ENCODE results near the gene MMP19.
A peak's percentile ranks its signal among the peaks of the same experiment; 100 is the strongest.

The MMP19 gene

GRCh38 chr12:55814257-55814656 lies 28.5 kb downstream of the MMP19 start:
- no peak for DNase-seq (ENCODE audit: low read depth)

- no peak for DNase-seq (ENCODE audit: low read depth)
Observed at GRCh38 chr12:55812088-55812487, 30.6 kb downstream of the MMP19 start.

GRCh38 chr12:55809274-55809673 lies 33.5 kb downstream of the MMP19 start:
- no peak for DNase-seq (ENCODE audit: low read depth)

GRCh38 chr12:55806982-55807381 lies 35.8 kb downstream of the MMP19 start:
- no peak for DNase-seq (ENCODE audit: low read depth)

- no peak for DNase-seq (ENCODE audit: low read depth)
Observed at GRCh38 chr12:55797550-55797949, 45.2 kb downstream of the MMP19 start.

DNA sequence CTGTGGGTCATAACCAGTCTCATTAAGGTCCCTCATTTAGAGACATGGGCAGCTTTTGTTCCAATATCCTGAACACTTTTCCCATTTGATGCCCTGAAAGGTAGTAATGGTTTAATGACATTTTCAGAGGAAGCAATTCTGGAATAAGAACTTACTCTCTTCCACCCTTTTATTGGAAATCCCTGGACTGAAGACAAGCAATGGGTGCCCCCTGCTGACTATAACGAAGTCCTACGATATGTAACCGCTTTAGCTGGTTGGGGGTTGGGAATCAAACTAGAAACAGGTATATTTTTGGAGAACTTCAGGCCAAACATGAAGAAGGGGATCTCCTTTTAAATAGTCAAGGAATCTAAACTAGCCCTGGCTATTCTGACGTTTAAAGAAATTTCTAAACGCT lies 45.7 kb downstream of the MMP19 start:
- peak; percentile 64 for DNase-seq (ENCODE audit: low read depth)

DNA sequence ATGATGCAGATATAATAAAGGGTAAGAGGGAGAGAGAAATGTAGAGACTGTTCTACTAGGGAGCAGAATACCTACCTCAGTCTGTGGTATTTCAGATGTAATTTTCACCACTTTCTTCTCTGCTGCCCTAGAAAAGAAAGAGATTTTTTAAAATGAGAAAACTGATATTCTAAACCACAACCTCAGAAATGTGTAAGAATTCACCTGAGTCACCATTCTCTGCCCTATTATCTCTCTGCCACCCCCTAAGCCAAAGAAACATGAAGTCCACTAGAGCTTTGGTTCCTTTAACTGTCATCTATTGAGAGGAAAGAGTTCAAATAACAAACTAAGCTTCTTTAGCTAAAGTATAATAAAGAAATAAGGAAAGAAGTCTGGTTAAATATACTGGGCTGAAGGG lies 46.8 kb downstream of the MMP19 start:
- DNase-seq (ENCODE audit: low read depth) = no peak

DNA sequence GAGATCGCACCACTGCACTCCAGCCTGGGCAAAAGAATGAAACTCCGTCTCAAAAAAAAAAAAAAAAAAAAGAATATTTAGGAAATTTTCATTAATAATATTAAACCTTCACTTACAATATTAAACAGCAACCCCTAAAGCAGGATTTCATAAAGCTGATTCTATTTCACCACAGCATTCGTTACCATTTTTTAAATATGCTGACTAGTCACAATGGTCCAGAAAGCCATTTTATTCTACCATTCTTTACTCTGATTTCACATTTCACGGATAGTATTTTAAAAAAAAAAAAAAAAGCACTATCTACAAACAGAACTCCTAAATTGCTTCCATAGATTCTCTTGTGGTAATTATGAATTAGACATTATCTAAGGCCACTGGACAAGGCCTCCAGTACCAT lies 52.8 kb downstream of the MMP19 start:
- DNase-seq (ENCODE audit: low read depth) = no peak

- DNase-seq (ENCODE audit: low read depth) = no peak
Observed at GRCh38 chr12:55789171-55789570, 53.6 kb downstream of the MMP19 start.

DNA sequence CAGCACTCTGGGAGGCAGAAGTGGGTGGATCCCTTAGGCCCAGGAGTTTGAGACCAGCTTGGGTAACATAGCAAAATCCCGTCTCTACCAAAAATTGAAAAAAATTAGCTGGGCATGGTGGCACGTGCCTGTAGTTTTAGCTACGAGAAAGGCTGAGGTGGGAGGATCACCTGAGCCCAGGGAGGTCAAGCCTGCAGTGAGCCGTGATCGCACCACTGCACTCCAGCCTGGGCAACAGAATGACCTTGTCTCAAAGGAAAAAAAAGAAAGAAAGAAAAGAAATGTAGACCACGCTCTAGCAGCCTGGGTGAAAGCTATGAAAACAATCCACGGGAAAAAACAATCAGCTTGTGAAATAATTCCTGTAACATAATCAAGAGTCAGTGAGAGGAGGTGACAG lies 54.2 kb downstream of the MMP19 start:
- DNase-seq (ENCODE audit: low read depth) = no peak

Data from iris pigment epithelial cell (primary cell).